GM12872 (cell line): ENCODE results near the gene HSPG2.

Source experiments
- CTCF ChIP-seq: IDR thresholded peaks from 3 replicates; pipeline ENCODE4 v1.5.1; 2011; ENCODE audit warnings: low read depth, mild to moderate bottlenecking, low read length, moderate library complexity; ENCODE audit not compliant: insufficient read depth

HSPG2 gene

GRCh38 chr1:21799730-21800129 is 137.4 kb downstream of the HSPG2 start:
- TF ChIP-seq CTCF: no peak

DNA sequence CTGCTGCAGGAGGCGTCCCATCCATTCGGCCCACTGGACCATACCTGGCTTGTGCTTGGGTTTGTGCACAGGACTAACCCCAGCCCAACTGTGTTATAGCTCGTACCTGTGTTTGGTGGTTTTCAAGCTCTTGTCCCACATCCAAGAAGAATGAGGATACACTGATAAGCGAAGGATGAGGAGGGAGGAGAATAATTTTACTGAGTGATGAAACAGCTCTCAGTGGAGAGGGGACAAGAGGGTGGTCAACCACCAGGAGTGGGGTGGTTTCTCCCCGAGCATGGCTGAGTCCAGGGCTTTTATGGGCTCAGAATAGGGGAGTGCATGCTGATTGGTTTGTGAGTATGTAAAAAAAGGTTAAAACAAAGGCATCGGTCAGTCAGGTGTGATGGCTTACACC is 142.0 kb downstream of the HSPG2 start:
- TF ChIP-seq CTCF: no peak

GRCh38 chr1:21794656-21795055 is 142.5 kb downstream of the HSPG2 start:
- TF ChIP-seq CTCF: no peak

DNA sequence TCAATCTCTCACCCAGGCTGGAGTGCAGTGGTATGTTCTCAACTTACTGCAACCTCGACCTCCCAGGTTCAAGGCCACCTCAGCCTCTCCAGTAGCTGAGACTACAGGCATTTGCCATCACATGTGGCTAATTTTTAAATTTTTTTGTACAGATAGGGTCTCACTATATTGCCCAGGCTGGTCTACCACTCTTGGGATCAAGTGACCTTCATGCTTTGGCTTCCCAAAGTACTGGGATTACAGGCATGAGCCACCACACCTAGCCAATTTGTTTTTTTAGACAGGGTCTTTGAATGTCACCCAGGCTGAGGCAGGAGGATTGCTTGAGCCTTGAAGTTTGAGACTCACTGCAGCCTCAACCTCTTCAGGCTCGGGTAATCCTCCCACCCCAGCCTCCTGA is 144.0 kb downstream of the HSPG2 start:
- no peak for TF ChIP-seq CTCF

DNA sequence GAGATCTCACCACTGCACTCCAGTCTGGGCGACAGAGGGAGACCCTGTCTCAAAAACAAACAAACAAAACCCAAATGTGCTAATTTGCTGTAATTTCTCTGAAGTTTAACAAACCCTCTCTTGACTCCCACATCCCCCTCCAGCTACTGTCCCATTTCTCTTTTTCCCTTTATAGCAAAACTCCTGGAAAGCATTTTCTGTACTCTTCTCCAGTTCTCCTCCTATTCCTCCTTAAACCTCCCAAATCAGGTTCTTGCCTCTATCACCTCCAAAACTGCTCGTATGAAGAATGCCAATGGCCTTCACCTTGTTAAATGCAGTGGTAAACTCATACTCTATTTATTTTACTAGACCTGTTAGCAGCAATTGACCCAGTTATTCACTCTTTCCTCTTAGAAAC is 150.5 kb downstream of the HSPG2 start:
- no peak for TF ChIP-seq CTCF

- TF ChIP-seq CTCF: no peak
Observed at GRCh38 chr1:21783679-21784603, 153.2 kb downstream of the HSPG2 start.

GRCh38 chr1:21782868-21783678 is 154.0 kb downstream of the HSPG2 start, which contains the start of gene USP48:
Gene USP48 (minus strand): TSS chr1:21783149. CDS start chr1:21782957, 192 bp downstream.
- TF ChIP-seq CTCF: no peak
